ENCODE measurements around the gene LHCGR.

- TF ChIP-seq POLR2AphosphoS5 (IDR thresholded peaks at IDR 0.05) (no peak), CTCF (IDR thresholded peaks at IDR 0.05; ENCODE audit: poor library complexity, severe bottlenecking) (no peak), EZH2 (IDR thresholded peaks at IDR 0.05; ENCODE audit: borderline replicate concordance, insufficient read depth, low read length, poor library complexity, severe bottlenecking) (no peak), EP300 (conservative IDR thresholded peaks at IDR 0.05; ENCODE audit: poor library complexity, severe bottlenecking) (no peak)
Observed at GRCh38 chr2:48754874-48755273, 650 bp downstream of the LHCGR start.

Data from neural cell (in vitro differentiated cells).